D721Med (cell line): Measurements from ENCODE around the gene SLC22A15.

Experiments
- DNase-seq: peaks from one replicate; pipeline ENCODE4 v3.0.0; 2011; ENCODE audit warnings: low spot score; ENCODE audit not compliant: insufficient read length
- FAIRE-seq: peaks from 2 replicates; lab custom pipeline; 2011; peaks lifted over from hg19 to GRCh38; lab: Jason Lieb, UNC
- TF ChIP-seq, protein P1 (sequence below): IDR thresholded peaks from 2 replicates; pipeline ENCODE4 v1.5.1; 2012; ENCODE audit warnings: mild to moderate bottlenecking, control low read depth; ENCODE audit not compliant: insufficient read depth; ENCODE audit errors: missing control alignments

SLC22A15 gene

DNA sequence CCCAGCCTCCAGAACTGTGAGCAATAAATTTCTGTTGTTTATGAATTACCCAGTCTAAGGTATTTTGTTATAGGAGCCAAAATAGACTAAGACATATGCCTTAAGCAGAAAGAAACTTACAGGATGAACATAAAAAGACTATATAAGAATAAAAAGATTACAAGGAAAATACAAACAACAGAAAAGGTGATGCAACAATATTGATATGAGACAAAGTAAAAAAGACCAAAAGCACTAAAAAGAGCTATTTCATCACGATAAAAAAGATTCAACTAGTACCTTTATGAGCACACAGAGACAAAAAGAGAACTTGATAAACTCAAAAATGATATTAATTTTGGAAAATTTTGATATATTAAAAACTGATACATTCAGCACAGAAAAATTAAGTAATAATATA, 3.2 kb upstream of the SLC22A15 start:
- TF ChIP-seq, protein P1, sequence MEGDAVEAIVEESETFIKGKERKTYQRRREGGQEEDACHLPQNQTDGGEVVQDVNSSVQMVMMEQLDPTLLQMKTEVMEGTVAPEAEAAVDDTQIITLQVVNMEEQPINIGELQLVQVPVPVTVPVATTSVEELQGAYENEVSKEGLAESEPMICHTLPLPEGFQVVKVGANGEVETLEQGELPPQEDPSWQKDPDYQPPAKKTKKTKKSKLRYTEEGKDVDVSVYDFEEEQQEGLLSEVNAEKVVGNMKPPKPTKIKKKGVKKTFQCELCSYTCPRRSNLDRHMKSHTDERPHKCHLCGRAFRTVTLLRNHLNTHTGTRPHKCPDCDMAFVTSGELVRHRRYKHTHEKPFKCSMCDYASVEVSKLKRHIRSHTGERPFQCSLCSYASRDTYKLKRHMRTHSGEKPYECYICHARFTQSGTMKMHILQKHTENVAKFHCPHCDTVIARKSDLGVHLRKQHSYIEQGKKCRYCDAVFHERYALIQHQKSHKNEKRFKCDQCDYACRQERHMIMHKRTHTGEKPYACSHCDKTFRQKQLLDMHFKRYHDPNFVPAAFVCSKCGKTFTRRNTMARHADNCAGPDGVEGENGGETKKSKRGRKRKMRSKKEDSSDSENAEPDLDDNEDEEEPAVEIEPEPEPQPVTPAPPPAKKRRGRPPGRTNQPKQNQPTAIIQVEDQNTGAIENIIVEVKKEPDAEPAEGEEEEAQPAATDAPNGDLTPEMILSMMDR = no peak
- DNase-seq = no peak
- FAIRE-seq = no peak

DNA sequence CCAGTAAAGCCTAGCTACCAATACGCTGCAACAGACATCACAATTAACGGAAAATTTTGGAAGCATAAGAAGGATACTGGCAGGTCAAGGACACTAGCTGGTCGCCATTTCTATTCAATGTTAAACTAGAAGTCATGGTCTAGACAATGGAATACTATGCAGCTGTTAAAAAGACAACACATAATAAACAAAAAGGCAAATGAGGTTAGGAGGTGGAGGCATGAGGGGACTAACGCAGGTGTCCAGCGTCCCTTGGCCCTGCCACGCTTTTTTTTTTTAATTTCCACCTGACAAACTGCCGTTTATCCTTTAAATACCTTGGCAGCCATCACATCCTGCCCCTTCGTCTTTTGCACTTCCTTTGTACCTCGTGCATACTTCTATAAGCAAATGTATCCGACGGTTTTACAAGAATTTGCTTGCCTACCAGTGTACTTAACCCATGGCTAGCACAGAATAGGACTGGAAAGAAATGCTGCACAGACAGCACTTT, 698 bp upstream of the SLC22A15 start:
- FAIRE-seq = no peak

DNA sequence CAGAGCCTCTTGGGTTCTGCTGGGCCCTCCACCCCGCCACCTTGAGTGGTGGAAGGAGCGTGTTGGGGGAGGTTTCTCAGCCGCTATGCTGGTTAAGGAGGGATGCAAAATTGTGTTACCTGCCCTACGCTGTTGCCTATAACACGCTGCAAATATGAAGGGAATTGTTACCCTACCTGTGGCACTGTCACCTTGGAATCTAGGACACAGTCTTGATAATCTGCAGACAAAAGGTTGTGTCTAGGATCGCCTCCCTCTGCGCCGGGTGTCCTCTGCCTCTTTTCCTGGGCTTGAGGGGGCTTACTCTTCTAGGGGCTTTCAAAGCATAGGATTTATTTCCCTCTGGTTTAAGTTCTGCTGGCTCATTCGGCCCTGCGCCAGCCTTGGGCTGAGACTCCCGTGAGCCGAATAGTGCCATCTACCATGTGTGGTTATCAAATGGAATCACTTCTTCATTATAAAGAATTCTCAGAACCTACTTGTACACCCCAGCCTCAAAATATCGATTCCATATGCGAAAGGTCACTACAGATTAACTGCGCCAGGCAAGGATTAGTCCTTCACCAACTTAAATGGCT, 697 bp downstream of the SLC22A15 start:
- FAIRE-seq (no peak), DNase-seq (no peak)
- TF ChIP-seq, protein P1 = no peak

More for the DNA sequence above, 698 bp upstream of the SLC22A15 start:
- DNase-seq = no peak
- TF ChIP-seq, protein P1 = no peak

DNA sequence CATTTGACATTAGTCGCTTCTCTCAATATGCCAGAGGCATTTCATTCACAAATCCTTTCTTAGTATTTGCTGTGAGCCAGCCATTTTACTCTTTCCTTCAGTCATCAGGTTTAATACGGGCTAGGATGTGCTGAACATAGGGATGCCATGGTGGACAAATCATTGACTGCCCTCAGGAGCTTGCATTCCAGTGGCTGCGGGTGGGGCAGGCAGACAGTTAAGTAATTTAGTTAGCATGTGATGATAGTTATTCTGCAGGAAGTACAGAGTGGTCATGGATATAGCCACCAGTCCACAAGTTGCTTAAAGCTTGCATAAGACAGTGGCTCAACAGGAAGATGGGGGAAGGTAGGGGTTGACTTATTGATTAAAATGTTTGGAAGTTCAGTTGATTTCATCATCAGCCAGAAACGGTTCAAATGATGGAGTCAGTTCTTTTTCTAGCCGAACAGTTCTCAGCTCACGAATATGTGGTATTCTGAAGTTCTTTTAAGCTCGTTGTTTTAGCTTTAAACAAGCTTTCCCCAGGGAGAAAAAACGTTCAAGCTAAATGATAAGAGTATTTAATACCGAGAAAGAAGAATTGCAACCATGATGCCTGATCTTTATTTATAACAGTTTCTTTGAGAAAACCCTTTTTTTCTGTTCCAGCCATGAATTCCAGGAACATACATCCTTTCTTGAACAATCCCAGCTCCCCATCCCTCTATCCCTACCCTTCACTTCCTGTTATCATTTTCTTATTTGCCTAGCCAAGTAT, 1.4 kb downstream of the SLC22A15 start:
- FAIRE-seq (no peak), DNase-seq (no peak)
- TF ChIP-seq, protein P1 = no peak

DNA sequence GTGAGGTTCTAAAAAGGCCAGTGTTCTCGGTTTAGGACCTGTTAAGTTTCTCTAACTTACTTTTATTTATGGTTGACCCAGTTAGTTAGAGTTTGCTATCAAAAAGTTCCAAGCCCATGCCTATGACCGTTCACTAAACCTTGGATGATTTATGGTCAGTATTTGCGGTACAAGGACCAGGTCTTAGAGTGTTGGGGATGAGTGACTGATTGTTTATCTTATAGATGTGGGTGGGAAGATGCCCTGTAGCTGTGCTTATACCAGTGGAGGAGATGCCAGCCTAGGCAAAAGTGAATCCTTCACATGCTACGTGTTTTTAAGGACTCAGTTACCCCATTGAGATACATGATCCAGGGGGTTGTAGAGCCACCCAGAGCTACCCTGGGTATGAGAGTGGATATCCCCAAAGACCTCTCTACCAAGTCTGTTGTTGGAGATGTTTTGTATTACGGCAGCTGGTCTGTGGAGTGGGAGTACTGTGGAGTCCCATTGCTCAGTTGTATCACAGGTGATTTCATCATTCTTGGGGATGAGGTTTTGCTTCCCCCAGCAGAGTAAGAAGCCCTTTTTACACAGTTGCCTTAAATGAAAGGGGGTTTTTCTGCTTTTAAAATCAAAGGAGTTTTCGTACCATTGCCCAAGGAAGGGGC, 2.1 kb downstream of the SLC22A15 start:
- DNase-seq = no peak
- no peak for FAIRE-seq

DNA sequence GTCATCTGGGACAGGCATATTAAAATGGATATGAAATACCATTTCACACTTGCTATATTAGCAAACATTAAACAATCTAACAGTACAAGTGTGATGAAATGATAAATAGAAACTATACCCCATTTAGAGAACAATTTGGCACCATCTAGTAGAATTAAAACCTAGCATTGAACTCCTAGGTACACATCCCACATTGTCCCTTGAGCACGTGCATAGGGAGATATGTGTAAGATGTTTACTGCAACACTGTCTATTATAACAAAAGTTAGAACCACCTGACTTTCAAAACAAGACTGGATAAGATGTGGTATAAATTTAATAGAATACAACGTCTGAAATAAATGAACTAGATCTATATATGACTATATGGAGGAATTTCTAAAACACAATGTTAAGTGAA, 3.8 kb downstream of the SLC22A15 start:
- TF ChIP-seq, protein P1 = no peak
- DNase-seq = no peak
- no peak for FAIRE-seq

More for the DNA sequence above, 2.1 kb downstream of the SLC22A15 start:
- TF ChIP-seq, protein P1 = no peak
